ENCODE data around the gene PDLIM1.

Gene PDLIM1

DNA sequence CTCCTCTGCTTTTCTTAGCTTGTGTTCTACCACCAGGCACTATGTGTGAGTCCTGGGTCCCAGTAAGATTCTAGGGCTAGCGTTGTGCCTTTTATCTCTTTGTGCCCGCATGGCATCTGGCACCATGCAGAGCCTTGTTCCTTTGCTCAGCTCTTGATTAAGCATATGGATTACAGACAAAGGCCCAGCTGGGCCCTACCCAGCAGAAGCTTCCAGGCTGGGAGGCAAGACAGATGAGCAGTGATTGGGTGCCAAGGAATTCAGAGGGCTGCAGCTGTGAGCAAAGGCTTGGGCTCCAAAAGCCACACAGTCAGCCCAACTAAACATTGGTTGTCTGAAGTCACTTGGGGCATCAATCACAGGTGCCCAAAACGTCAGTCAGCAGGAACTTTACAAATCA, 94.8 kb downstream of the PDLIM1 start:
- DNase-seq = peak in 1 of 2 experiments; percentile 13

GRCh38 chr10:95193944-95194343, 96.9 kb downstream of the PDLIM1 start, which contains the start of gene ACSM6:
Gene ACSM6, plus strand, starts transcription at chr10:95194238. Its CDS starts 248 bp downstream, at chr10:95194486.
- DNase-seq = no peak

DNA sequence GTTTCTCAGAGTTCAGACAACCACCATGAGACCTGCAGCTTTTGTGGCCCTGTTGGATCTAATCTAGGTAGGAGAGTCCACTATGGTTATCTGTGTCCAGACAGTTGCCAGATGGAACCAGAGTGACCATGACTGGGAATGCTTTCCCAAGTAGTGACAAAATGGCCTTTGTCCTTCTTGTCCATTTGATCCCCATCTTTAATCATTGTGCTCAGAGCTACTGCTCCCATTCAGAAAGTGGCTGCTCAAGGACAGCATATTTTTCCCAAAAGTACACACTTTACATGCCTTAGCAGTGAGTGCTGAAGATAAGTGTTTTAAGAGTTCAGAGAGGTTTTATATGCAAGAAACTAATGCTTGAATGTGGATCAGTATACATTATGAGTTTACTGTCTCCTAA, 102.2 kb downstream of the PDLIM1 start:
- DNase-seq = no peak

- peak in 1 of 2 experiments; percentile 2 for DNase-seq
Measured at GRCh38 chr10:95187617-95188016, 103.2 kb downstream of the PDLIM1 start.
